ENCODE results near the gene MBD5.

DNA sequence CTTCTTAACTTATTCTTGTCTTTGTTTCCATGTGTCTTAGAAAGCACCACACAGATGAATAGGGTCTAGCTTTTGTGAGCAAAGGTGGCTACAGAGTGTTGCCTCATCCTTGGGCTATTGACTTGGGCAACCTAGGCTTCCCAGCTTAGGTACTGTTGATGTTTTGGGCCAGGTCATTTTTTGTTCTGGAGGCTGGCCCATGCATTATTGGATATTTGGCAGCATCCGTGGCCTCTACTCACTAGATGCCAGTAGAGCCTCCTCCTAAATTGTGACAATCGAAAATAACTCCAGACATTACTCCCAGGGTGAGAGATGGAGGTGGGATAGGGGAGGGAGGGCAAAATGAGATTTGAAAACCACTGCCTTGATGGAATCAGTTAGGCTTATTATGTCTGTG is 496.4 kb downstream of the MBD5 start:
- TF ChIP-seq, protein P1, sequence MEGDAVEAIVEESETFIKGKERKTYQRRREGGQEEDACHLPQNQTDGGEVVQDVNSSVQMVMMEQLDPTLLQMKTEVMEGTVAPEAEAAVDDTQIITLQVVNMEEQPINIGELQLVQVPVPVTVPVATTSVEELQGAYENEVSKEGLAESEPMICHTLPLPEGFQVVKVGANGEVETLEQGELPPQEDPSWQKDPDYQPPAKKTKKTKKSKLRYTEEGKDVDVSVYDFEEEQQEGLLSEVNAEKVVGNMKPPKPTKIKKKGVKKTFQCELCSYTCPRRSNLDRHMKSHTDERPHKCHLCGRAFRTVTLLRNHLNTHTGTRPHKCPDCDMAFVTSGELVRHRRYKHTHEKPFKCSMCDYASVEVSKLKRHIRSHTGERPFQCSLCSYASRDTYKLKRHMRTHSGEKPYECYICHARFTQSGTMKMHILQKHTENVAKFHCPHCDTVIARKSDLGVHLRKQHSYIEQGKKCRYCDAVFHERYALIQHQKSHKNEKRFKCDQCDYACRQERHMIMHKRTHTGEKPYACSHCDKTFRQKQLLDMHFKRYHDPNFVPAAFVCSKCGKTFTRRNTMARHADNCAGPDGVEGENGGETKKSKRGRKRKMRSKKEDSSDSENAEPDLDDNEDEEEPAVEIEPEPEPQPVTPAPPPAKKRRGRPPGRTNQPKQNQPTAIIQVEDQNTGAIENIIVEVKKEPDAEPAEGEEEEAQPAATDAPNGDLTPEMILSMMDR (IDR thresholded peaks at IDR 0.05), result no peak
- no peak for TF ChIP-seq EZH2 (IDR thresholded peaks at IDR 0.05; ENCODE audit: borderline replicate concordance, insufficient read depth, low read depth, low read length, poor library complexity, severe bottlenecking)
